Measurements from ENCODE around the gene PBLD. TPM values are rescaled to one million over a fixed set of nuclear protein-coding genes. Genes with fewer than 3 reads are reported as not detected.

The PBLD gene
- polyA plus RNA-seq, 1 donor from 2014 or later, result 6.7 TPM

DNA sequence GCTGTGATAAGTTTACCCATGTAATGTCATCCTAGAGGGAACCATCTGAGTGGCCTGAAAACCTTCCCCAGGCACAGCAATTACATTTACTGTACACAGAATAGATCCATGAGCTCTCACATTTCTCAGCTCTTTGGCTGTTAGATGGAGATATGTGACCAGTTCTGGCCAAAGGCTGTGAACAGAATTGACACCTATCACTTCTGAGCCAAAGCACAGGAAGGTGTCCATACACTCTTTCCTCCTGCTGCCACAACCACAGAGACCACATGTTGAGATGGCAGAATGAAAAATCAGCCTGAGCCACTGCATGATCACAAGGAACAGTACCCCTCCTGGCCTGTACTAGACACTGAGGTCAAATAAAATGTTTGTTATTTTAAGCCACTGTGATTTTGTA is 56.5 kb downstream of the PBLD start:
- no peak overlapping the region for H3K27ac ChIP-seq (ENCODE audit: low read length)
- no peaks in the 10 kb centered on the region for H3K36me3 ChIP-seq (ENCODE audit: insufficient read depth, low read length)
- H3K9ac ChIP-seq (ENCODE audit: low read length), result no peak overlapping the region
- H3K4me2 ChIP-seq (ENCODE audit: low read length), result no peak overlapping the region
- H3F3A ChIP-seq (ENCODE audit: insufficient read depth, low read length, poor library complexity, severe bottlenecking), result no peaks in the 10 kb centered on the region
- H3K9me3 ChIP-seq (ENCODE audit: low read length), result no peaks in the 10 kb centered on the region
- TF ChIP-seq, protein P1, sequence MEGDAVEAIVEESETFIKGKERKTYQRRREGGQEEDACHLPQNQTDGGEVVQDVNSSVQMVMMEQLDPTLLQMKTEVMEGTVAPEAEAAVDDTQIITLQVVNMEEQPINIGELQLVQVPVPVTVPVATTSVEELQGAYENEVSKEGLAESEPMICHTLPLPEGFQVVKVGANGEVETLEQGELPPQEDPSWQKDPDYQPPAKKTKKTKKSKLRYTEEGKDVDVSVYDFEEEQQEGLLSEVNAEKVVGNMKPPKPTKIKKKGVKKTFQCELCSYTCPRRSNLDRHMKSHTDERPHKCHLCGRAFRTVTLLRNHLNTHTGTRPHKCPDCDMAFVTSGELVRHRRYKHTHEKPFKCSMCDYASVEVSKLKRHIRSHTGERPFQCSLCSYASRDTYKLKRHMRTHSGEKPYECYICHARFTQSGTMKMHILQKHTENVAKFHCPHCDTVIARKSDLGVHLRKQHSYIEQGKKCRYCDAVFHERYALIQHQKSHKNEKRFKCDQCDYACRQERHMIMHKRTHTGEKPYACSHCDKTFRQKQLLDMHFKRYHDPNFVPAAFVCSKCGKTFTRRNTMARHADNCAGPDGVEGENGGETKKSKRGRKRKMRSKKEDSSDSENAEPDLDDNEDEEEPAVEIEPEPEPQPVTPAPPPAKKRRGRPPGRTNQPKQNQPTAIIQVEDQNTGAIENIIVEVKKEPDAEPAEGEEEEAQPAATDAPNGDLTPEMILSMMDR (IDR thresholded peaks at IDR 0.05; ENCODE audit: poor library complexity, severe bottlenecking), result no peak
- TF ChIP-seq EP300 (conservative IDR thresholded peaks at IDR 0.05; ENCODE audit: poor library complexity, severe bottlenecking) (no peak), EZH2 (IDR thresholded peaks at IDR 0.05; ENCODE audit: borderline replicate concordance, insufficient read depth, low read length, poor library complexity, severe bottlenecking) (no peak), SMC3 (conservative IDR thresholded peaks at IDR 0.05; ENCODE audit: poor library complexity) (no peak), RAD21 (conservative IDR thresholded peaks at IDR 0.05) (no peak), MXI1 (conservative IDR thresholded peaks at IDR 0.05; ENCODE audit: poor library complexity, severe bottlenecking) (no peak), POLR2AphosphoS5 (IDR thresholded peaks at IDR 0.05) (no peak), TAF1 (IDR thresholded peaks at IDR 0.05; ENCODE audit: low read depth) (no peak)
- TF ChIP-seq, protein P2, sequence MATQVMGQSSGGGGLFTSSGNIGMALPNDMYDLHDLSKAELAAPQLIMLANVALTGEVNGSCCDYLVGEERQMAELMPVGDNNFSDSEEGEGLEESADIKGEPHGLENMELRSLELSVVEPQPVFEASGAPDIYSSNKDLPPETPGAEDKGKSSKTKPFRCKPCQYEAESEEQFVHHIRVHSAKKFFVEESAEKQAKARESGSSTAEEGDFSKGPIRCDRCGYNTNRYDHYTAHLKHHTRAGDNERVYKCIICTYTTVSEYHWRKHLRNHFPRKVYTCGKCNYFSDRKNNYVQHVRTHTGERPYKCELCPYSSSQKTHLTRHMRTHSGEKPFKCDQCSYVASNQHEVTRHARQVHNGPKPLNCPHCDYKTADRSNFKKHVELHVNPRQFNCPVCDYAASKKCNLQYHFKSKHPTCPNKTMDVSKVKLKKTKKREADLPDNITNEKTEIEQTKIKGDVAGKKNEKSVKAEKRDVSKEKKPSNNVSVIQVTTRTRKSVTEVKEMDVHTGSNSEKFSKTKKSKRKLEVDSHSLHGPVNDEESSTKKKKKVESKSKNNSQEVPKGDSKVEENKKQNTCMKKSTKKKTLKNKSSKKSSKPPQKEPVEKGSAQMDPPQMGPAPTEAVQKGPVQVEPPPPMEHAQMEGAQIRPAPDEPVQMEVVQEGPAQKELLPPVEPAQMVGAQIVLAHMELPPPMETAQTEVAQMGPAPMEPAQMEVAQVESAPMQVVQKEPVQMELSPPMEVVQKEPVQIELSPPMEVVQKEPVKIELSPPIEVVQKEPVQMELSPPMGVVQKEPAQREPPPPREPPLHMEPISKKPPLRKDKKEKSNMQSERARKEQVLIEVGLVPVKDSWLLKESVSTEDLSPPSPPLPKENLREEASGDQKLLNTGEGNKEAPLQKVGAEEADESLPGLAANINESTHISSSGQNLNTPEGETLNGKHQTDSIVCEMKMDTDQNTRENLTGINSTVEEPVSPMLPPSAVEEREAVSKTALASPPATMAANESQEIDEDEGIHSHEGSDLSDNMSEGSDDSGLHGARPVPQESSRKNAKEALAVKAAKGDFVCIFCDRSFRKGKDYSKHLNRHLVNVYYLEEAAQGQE (IDR thresholded peaks at IDR 0.05; ENCODE audit: borderline replicate concordance), result no peak
- no peaks in the 10 kb centered on the region for H3K9me2 ChIP-seq (ENCODE audit: insufficient read depth, low read length)
- H3K27me3 ChIP-seq (ENCODE audit: insufficient read depth, low read depth, low read length), result no peaks in the 10 kb centered on the region
- H3K4me3 ChIP-seq (ENCODE audit: low read length), result no peak overlapping the region
- H3K79me2 ChIP-seq (replicated peaks; ENCODE audit: insufficient read depth, low read length), result no peaks in the 10 kb centered on the region
- no peaks in the 10 kb centered on the region for H4K20me1 ChIP-seq (ENCODE audit: insufficient read depth)
- H2AFZ ChIP-seq (ENCODE audit: low read depth, low read length), result no peak overlapping the region

DNA sequence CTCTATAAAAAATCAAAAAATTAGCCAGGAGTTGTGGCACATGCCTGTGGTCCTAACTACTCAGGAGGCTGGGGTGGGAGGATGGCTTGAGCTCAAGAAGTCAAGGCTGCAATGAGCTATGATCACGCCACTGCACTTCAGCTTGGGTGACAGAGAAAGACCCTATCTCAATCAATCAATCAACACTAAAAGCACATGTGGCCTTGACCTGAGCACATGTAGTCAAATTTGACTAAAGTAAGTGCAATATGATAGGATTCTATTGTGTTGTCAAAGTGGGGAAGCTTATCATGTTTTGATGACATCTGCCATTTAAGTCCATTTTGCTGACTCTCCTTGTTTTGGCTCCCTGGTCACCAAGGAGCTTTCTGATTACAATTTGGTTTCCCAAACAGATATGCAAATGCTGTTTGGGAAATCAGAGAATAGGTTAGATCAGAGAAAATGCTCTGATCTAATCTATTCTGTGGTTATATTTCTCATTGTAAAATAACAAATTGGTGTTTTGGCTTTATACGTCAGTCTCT is 57.1 kb downstream of the PBLD start:
- Histone ChIP-seq H4K20me1 (ENCODE audit: insufficient read depth) (no peaks in the 10 kb centered on the region), H3K4me2 (ENCODE audit: low read length) (no peak overlapping the region), H3K9ac (ENCODE audit: low read length) (no peak overlapping the region), H3K36me3 (ENCODE audit: insufficient read depth, low read length) (no peaks in the 10 kb centered on the region), H3K9me3 (ENCODE audit: low read length) (no peaks in the 10 kb centered on the region), H3K27me3 (ENCODE audit: insufficient read depth, low read depth, low read length) (no peaks in the 10 kb centered on the region), H3K4me3 (ENCODE audit: low read length) (no peak overlapping the region), H3K27ac (ENCODE audit: low read length) (no peak overlapping the region), H2AFZ (ENCODE audit: low read depth, low read length) (no peak overlapping the region), H3K9me2 (ENCODE audit: insufficient read depth, low read length) (no peaks in the 10 kb centered on the region), H3F3A (ENCODE audit: insufficient read depth, low read length, poor library complexity, severe bottlenecking) (no peaks in the 10 kb centered on the region), H3K79me2 (replicated peaks; ENCODE audit: insufficient read depth, low read length) (no peaks in the 10 kb centered on the region)
- TF ChIP-seq SMC3 (conservative IDR thresholded peaks at IDR 0.05; ENCODE audit: poor library complexity) (no peak), EZH2 (IDR thresholded peaks at IDR 0.05; ENCODE audit: borderline replicate concordance, insufficient read depth, low read length, poor library complexity, severe bottlenecking) (no peak), EP300 (conservative IDR thresholded peaks at IDR 0.05; ENCODE audit: poor library complexity, severe bottlenecking) (no peak), TAF1 (IDR thresholded peaks at IDR 0.05; ENCODE audit: low read depth) (no peak), POLR2AphosphoS5 (IDR thresholded peaks at IDR 0.05) (no peak), MXI1 (conservative IDR thresholded peaks at IDR 0.05; ENCODE audit: poor library complexity, severe bottlenecking) (no peak), RAD21 (conservative IDR thresholded peaks at IDR 0.05) (no peak)
- TF ChIP-seq, protein P2 (IDR thresholded peaks at IDR 0.05; ENCODE audit: borderline replicate concordance), result no peak
- TF ChIP-seq, protein P1 (IDR thresholded peaks at IDR 0.05; ENCODE audit: poor library complexity, severe bottlenecking), result no peak
